Mesenteric fat pad (tissue), 1 donor: ENCODE measurements around the gene CPLANE1. TPM values are rescaled to one million over a fixed set of nuclear protein-coding genes. Genes with fewer than 3 reads are reported as not detected.

Source experiments
- DNase-seq: peaks from one replicate; pipeline ENCODE4 v3.0.0-alpha.2; 2020; ENCODE audit warnings: low spot score
- total RNA-seq: library from RNA; stranded (reverse); fragmentation: NEBNext Ultra II Directional; extraction: Animal tissue kit (Norgen Biotek cat#: 25700); gene quantifications from one replicate; pipeline ENCODE4 v1.2.1, GENCODE V29; 2021
- donor health status: DM: yes; HTN: yes; CAD: no.

Gene CPLANE1
- total RNA-seq, 1 donor from 2014 or later = 18.1 TPM

- no peak for DNase-seq
Observed at GRCh38 chr5:37071487-37071886, 177.7 kb downstream of the CPLANE1 start.

- DNase-seq = no peak
Observed at GRCh38 chr5:37064442-37064841, 184.7 kb downstream of the CPLANE1 start.

GRCh38 chr5:37063739-37064138, 185.4 kb downstream of the CPLANE1 start:
- DNase-seq = no peak

- no peak for DNase-seq
Observed at GRCh38 chr5:37060030-37060429, 189.1 kb downstream of the CPLANE1 start.

GRCh38 chr5:37056762-37057161, 192.4 kb downstream of the CPLANE1 start:
- DNase-seq = no peak

Other genes with a start within 250 kb of the CPLANE1 start
- gene NUP155, start 121.7 kb upstream of the CPLANE1 start, total RNA-seq = 21.1 TPM
- gene WDR70, start 129.9 kb upstream of the CPLANE1 start, total RNA-seq = 26.5 TPM